Measurements from ENCODE around the gene PROCA1.

DNA sequence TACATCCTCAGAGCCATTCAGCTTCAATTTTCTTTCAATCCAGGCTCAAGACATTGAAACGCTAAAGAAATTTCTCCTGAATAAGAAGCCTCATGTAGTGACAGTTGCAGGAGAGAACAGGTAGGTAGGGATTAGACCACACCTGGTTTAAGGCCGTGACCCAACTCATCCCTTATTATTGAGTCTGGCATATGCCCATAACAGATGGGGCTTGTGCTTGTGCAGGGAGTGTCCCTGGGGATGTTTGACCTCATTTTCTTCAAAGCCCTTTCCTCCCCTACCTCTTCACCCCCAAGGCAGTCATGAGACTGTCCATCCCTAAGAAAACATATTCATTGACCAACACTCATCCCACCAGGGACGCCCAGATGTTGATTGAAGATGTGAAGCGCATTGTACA lies 25.4 kb downstream of the PROCA1 start:
- TF ChIP-seq CTCF (IDR thresholded peaks at IDR 0.05) = no peak
- TF ChIP-seq POLR2A (IDR thresholded peaks at IDR 0.05) = no peak

Measured in vagina (tissue), 2 donors.